HEK293 (cell line): ENCODE results near the gene CTXN2.

Experiments
- KLF10 ChIP-seq: fragments of 450-650 bp; IDR thresholded peaks from 2 replicates; pipeline ENCODE4 v1.5.1; 2018; ENCODE audit warnings: missing biosample characterization, mild to moderate bottlenecking, missing genetic modification characterization
- SP2 ChIP-seq: fragments of 450-650 bp; formaldehyde crosslinking; IDR thresholded peaks from 2 replicates; pipeline ENCODE4 v1.5.1; 2016; ENCODE audit warnings: missing biosample characterization, missing genetic modification characterization
- TCF7L2 ChIP-seq: IDR thresholded peaks from 2 replicates; pipeline ENCODE4 v1.6.1; 2011; ENCODE audit warnings: low read depth, mild to moderate bottlenecking, inconsistent platforms, low read length, moderate library complexity, borderline replicate concordance
- ZBTB1 ChIP-seq: fragments of 450-650 bp; formaldehyde crosslinking; IDR thresholded peaks from 2 replicates; pipeline ENCODE4 v1.5.1; 2016; ENCODE audit warnings: missing biosample characterization, missing genetic modification characterization
- ZBTB7A ChIP-seq: fragments of 450-650 bp; formaldehyde crosslinking; IDR thresholded peaks from 2 replicates; pipeline ENCODE4 v1.5.1; 2016; ENCODE audit warnings: low read depth, missing biosample characterization, missing genetic modification characterization
- ZNF510 ChIP-seq: fragments of 450-650 bp; formaldehyde crosslinking; IDR thresholded peaks from 2 replicates; pipeline ENCODE4 v1.5.1; 2018; ENCODE audit warnings: mild to moderate bottlenecking, missing genetic modification characterization, missing biosample characterization; ENCODE audit not compliant: insufficient replicate concordance
- ZNF585B ChIP-seq: fragments of 450-650 bp; formaldehyde crosslinking; IDR thresholded peaks from 2 replicates; pipeline ENCODE4 v1.5.1; 2016; ENCODE audit warnings: missing biosample characterization, missing genetic modification characterization
- ZNF777 ChIP-seq: fragments of 450-650 bp; formaldehyde crosslinking; IDR thresholded peaks from 2 replicates; pipeline ENCODE4 v1.5.1; 2017; ENCODE audit warnings: missing biosample characterization, missing genetic modification characterization, borderline replicate concordance
- TF ChIP-seq, protein P1 (sequence below): fragments of 450-650 bp; formaldehyde crosslinking; IDR thresholded peaks from 2 replicates; pipeline ENCODE4 v1.5.1; 2017; ENCODE audit warnings: missing biosample characterization, missing genetic modification characterization
- TF ChIP-seq, protein P2 (sequence below): fragments of 450-650 bp; formaldehyde crosslinking; IDR thresholded peaks from 2 replicates; pipeline ENCODE4 v1.5.1; 2017; ENCODE audit warnings: missing biosample characterization, mild to moderate bottlenecking, missing genetic modification characterization, moderate library complexity
- TF ChIP-seq, protein P3 (sequence below): fragments of 450-650 bp; formaldehyde crosslinking; IDR thresholded peaks from 2 replicates; pipeline ENCODE4 v1.5.1; 2016; ENCODE audit warnings: missing biosample characterization, missing genetic modification characterization
- TF ChIP-seq, protein P4 (sequence below): fragments of 450-650 bp; formaldehyde crosslinking; IDR thresholded peaks from 2 replicates; pipeline ENCODE4 v1.5.1; 2016; ENCODE audit warnings: missing biosample characterization, missing genetic modification characterization

DNA sequence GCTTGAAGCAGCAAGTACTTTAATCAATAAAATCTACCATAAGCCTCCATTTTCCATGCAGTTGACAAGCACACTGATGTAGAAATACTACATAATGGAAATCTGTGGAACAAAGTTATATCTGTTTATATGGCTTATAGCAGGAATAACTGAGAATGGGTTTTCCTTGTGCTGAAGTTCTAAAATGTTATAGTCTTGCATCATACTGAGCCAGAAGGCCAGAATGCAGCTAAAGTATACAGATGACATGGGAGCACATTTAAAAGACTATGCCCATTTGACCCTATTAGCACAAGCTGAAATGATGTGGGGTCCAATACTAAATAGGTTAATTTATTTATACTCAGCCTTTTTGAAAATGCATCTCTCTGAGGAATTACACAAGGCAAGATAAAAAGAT, 45.5 kb upstream of the CTXN2 start:
- TF ChIP-seq KLF10 (tag by site-specific recombination) (no peak), ZBTB7A (tag by site-specific recombination) (no peak), TCF7L2 (no peak), ZBTB1 (tag by site-specific recombination) (no peak), ZNF777 (tag by site-specific recombination) (no peak), SP2 (tag by site-specific recombination) (no peak), ZNF510 (tag by site-specific recombination) (no peak), ZNF585B (no peak)
- TF ChIP-seq, protein P1, sequence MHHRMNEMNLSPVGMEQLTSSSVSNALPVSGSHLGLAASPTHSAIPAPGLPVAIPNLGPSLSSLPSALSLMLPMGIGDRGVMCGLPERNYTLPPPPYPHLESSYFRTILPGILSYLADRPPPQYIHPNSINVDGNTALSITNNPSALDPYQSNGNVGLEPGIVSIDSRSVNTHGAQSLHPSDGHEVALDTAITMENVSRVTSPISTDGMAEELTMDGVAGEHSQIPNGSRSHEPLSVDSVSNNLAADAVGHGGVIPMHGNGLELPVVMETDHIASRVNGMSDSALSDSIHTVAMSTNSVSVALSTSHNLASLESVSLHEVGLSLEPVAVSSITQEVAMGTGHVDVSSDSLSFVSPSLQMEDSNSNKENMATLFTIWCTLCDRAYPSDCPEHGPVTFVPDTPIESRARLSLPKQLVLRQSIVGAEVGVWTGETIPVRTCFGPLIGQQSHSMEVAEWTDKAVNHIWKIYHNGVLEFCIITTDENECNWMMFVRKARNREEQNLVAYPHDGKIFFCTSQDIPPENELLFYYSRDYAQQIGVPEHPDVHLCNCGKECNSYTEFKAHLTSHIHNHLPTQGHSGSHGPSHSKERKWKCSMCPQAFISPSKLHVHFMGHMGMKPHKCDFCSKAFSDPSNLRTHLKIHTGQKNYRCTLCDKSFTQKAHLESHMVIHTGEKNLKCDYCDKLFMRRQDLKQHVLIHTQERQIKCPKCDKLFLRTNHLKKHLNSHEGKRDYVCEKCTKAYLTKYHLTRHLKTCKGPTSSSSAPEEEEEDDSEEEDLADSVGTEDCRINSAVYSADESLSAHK (tag by site-specific recombination), result no peak
- TF ChIP-seq, protein P2, sequence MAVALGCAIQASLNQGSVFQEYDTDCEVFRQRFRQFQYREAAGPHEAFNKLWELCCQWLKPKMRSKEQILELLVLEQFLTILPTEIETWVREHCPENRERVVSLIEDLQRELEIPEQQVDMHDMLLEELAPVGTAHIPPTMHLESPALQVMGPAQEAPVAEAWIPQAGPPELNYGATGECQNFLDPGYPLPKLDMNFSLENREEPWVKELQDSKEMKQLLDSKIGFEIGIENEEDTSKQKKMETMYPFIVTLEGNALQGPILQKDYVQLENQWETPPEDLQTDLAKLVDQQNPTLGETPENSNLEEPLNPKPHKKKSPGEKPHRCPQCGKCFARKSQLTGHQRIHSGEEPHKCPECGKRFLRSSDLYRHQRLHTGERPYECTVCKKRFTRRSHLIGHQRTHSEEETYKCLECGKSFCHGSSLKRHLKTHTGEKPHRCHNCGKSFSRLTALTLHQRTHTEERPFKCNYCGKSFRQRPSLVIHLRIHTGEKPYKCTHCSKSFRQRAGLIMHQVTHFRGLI (tag by site-specific recombination), result no peak
- TF ChIP-seq, protein P3, sequence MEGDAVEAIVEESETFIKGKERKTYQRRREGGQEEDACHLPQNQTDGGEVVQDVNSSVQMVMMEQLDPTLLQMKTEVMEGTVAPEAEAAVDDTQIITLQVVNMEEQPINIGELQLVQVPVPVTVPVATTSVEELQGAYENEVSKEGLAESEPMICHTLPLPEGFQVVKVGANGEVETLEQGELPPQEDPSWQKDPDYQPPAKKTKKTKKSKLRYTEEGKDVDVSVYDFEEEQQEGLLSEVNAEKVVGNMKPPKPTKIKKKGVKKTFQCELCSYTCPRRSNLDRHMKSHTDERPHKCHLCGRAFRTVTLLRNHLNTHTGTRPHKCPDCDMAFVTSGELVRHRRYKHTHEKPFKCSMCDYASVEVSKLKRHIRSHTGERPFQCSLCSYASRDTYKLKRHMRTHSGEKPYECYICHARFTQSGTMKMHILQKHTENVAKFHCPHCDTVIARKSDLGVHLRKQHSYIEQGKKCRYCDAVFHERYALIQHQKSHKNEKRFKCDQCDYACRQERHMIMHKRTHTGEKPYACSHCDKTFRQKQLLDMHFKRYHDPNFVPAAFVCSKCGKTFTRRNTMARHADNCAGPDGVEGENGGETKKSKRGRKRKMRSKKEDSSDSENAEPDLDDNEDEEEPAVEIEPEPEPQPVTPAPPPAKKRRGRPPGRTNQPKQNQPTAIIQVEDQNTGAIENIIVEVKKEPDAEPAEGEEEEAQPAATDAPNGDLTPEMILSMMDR (tag by site-specific recombination), result no peak
- TF ChIP-seq, protein P4, sequence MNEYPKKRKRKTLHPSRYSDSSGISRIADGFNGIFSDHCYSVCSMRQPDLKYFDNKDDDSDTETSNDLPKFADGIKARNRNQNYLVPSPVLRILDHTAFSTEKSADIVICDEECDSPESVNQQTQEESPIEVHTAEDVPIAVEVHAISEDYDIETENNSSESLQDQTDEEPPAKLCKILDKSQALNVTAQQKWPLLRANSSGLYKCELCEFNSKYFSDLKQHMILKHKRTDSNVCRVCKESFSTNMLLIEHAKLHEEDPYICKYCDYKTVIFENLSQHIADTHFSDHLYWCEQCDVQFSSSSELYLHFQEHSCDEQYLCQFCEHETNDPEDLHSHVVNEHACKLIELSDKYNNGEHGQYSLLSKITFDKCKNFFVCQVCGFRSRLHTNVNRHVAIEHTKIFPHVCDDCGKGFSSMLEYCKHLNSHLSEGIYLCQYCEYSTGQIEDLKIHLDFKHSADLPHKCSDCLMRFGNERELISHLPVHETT, result no peak
